HG03571 (cell line): ENCODE measurements around the gene TBC1D10A.

Experiments used
- ATAC-seq: cut with Tn5 transposase; IDR thresholded peaks from one replicate; pipeline ENCODE4 v1.9.1; 2021; ENCODE audit not compliant: unreplicated experiment

Gene TBC1D10A

DNA sequence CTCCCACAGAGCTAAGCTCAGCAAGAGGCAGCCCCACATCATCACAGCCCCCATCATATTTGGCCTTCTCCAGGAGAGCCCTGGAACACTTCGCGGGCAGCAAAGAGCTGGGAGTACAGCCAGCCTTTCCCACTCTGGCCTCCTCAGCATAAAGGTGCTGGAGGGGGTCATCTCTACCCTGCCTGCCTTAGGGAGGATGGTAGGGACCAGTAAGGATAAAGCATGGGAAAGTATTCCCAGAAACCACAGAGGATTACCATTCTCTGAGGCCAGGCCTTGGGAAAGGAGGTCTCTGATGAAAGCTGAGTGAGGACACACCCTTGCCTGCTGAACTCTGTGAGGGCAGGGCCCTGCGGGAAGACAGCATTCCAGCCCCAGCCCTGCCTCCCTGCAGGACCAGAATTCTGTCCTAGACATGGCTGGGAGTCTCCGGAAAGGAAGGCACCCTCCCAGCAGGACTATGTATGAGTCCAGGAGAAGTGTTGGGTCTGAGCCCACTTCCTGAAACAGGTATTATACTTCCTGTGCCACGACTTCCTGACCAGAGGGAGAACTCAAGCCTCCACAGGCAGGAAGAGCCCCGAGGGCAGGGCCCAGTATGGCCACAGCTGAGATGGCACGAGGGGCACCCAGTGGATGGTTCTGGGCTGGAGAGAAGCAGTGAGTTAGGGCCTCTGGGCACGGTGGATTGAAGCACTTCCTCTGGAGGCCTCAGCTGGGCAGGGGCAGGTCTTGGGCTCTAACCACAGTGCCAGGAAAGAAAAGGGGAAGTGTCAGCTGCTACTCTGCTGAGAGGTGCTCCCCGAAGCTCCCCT is 24.5 kb downstream of the TBC1D10A start:
- ATAC-seq: no peak

DNA sequence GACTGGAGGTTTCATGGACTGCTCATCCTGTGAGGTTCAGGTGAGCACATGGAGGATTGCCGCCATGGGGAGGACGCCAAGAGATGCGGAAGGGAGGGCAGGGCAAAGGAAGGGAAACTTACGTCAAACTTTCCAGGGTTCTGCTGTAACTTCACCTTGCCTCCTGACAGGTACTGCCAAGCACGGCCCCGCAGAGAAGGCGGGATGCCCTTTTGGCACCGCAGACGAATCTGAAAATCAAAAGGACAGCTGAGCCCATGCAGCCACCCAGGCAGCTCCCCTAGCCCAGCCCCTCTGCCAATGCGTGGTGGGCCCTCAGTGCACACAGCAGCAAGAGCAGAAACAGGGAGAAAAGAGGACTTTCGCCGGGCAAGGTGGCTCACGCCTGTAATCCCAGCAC is 27.4 kb downstream of the TBC1D10A start:
- ATAC-seq: no peak

DNA sequence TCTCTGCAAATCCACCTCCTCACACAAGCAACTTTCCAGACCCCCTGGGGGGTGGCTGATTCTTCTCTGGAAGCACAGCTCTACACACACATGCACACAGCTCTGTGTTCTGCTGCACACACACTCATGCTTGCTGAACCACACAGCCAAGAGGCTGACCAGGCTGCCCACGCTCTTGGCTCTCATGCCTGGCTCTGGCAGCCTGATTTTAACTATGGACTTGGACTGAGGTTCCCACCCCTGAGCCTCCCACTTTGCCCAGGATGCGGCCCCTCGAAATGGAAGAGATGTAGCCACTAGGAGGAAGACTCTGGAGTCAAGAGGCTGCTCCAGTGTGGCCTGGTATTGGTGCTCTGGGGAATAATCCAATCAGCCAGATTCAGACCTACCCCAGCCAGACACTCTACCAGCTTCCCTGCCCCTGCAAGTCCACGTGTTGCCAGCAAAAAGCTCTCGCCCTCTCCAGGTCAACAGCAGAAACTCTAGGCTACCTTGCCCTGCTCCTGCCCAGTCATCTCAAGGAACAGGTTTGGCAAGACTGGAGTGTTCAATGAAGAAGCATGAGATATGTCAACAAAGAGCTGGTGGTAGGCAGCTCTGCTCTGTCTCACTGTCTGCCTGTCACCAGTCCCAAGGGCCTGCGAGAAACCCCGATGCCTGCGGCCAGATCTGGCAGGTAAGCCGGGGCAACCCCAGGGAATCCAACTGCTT is 28.6 kb downstream of the TBC1D10A start:
- ATAC-seq: no peak

DNA sequence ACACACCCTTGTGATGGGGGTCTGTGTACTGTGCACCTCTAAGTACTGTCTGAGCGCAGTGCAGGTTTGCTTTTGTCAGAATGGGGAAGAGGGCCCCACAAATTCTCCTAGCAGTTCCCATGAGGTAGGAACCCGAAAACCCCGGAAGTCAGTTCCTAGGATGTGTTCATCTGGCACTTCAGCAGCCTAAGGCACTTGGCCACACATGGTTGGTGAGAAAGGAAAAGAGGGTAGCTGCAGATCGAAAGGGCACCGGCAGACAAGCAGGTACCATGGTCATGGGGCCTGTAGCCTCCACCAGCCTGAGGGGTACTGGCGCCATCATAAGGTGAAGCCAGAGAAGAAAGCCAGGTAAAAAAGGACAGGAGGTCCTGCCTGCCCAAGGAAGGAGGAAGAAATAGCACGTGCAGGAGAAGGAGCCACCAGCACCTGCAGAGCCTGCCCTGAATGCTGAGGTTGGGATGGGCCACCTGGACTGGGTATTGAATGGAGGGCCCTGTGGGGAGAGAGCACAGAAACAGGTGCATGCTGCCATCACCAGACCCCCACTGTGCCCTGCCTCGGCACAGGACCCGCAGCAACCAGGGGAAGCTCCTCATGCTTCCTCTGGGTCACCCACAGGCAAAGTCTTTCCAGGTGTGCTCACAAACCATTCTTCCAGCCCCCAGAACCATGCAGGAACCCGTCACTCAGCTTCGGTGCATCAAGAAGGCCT is 29.3 kb downstream of the TBC1D10A start:
- ATAC-seq: no peak

DNA sequence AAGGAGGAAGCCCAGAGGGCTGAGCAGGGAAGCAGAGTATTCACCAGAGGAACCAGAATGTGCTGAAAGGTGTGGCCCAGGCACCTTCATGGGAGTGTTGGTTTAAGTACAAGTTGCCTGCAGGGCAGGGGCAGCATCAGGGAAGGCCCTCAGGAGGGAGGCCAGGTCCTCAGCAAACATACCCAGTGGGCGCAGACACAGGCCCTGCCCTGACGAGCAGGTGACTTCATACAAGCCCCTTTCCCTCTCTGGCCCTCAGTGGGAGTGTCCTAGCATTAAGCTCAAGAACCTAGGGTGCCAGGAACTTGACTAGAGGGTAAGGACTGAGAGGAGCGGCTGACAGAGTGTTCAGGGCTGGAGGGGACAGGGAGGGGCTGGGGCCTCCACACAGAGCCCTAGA is 29.9 kb downstream of the TBC1D10A start:
- no peak for ATAC-seq

DNA sequence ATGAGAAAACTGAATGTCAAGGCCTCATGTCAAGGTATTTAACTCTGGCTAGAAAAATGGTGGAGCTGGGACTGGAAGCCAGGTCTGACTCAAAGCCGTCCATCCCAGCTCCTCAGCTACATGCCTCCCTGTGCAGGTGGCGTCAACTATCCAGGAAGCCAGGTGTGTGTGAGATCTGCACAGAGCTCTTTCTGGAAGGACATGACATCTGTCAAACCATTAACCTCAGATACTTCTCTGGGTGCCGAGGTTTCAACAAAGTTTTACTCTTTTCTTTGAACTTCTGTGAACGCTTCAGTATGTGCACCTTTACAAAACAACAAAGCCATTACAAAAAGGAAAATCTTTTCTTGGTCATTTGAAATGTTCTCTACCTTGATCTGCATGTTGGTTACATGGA is 30.4 kb downstream of the TBC1D10A start:
- ATAC-seq: no peak

DNA sequence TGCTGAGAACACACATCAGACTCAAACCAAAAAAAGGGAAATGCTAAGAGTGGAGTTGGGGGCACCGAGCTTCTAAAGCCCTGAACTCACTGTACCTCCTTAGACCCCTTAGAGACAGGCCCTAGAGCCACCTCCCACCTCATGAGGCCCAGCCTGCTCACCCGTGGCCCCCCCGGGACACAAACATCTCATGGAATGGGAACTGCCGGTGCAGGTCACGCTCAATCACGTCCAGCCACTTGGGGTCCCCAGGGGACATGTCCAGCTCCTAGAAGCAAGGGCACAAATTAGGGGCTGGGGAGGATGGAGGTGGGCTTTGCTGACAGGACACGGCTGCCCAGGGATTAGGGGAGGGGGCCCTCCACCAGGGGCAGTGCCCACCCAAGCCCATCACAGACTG is 31.2 kb downstream of the TBC1D10A start:
- no peak for ATAC-seq

DNA sequence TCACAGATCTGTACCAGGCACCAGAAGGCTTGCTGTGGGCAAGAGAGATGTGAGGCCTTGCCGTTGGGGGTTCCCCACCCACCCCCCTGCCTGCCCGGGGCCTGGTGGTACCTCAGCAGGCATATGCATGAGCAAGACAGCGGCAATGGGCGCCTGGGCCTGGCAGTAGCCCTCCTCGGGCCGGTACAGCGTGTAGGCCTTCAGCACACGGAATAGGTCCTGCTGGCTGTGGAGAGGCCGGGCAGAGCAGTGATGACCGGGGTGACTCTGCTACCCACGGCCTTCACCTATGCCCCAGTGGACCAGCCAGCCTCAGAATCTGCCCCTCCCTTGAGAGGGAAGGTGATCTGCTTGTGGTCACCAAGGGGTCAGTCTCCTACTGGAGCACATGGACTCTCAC is 31.9 kb downstream of the TBC1D10A start:
- ATAC-seq: no peak

DNA sequence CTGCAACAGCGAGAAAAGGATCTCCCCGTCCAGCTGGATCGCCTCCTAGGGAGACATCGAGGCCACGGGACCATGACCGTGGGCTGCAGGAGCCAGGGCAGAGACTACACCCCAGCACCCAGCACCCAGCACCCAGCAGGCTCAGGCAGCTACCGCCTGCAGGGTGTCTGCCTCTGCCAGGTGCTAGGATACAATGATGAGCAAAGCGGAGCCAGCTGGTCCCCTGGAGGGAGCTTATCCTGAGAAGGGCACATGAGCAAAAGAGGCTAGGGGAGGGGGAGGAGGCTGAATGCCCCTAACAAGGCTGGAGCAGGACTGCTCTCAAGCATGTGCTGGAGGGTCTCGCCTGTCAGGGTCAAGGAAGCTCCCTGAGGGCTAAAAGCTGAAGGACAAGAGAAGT is 32.7 kb downstream of the TBC1D10A start:
- no peak for ATAC-seq

DNA sequence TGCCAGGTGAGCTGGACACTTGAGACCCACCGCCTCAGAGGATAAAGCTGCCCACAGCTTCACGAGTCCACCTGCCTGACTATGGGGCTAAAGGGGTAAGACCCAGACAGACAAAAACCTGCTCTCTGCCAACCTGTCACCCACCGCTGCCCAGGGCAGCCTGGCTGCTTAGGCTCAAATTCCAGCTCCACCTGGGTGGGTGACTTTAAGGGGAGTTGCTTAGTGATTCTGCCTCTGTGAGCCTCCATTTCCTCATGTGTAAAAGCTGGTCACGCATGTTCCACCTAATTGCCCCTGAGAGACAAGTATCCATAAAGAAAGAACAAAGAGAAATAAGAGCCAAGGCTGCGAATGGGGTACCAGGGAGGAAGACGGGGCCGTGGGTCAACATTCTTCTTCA is 33.7 kb downstream of the TBC1D10A start:
- no peak for ATAC-seq

DNA sequence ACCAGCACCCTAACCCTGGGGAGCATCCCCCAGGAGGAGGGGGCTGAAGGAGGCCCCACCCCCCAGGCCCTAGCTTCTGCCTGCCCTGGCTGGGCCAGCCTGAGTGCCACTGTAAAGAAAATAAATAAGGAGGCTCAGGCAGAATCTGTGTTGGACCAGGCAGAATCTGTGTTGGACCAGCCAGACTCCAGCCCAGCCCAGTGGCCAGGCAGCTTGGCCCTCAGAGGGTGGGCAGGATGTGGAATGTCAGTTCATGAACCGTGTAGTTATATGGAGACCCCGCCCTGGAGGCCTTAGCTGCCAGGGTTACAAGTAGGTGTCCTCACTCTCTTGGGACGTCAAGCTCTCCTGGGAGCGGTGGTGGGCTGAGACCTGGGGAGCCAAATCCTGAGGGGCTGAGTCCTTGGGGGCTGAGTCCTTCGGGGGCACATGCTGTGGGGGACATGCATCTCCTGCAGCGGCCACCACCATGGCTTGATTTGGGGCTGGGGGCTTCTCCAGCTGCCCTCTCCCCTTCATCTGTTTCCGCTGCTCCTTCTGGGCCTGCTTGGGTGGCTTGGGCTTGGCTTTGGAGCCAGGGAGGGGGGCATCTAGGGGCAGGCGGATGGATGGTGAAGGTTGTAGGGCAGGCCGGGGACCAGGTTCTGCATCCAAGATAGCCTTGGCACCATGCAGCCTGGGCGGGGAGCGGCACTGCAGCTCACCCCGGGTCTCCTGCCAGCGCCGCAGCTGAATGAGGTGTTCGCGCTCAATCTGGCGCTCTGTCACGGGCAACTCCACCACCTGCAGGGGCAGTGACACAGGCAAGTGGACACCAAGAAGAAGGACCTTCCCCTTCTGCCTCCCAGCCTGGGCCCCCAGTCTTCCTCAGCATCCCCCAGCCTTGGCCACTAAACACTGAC is 34.4 kb downstream of the TBC1D10A start:
- ATAC-seq: no peak

DNA sequence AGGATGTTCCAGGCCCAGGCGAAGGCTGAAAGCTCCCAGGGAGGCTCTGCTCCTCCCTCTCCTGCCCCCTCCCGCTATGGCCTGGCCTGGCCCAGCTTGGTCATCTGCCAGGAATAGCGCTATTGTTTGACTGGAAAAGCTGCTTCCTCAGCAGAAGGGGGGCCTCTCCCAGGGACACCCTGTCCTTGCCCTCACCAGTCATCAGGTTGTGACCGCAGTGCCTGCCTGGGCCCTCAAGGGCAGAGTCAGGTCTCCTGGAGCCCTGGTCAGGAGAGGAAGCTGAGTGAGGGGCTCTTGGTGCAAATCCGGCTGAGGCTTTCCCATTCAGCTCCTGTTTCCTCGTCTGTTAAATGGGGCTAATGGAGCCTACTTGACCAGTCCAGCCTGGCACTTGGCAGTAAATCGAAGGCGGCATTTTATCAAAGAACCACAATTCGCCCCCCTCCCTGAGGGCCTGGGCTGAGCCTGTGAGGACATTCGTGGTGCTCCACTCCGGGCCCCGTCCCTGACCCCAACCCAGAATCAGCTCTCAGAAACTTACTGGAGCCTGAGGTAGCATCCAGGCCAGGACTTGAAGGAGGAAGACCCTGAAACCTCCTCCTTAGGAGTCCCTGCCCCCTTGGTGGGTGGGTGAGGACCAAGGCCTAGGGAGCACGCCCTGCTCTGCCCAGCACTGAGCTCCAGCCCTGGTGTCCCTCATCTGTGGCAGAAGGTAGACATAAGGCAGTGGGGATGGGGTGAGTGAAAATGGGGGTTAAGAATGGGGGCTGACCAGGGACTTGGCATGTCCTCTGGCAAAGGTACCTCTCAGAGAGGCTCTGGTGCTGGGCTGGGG is 35.5 kb downstream of the TBC1D10A start:
- ATAC-seq: no peak

DNA sequence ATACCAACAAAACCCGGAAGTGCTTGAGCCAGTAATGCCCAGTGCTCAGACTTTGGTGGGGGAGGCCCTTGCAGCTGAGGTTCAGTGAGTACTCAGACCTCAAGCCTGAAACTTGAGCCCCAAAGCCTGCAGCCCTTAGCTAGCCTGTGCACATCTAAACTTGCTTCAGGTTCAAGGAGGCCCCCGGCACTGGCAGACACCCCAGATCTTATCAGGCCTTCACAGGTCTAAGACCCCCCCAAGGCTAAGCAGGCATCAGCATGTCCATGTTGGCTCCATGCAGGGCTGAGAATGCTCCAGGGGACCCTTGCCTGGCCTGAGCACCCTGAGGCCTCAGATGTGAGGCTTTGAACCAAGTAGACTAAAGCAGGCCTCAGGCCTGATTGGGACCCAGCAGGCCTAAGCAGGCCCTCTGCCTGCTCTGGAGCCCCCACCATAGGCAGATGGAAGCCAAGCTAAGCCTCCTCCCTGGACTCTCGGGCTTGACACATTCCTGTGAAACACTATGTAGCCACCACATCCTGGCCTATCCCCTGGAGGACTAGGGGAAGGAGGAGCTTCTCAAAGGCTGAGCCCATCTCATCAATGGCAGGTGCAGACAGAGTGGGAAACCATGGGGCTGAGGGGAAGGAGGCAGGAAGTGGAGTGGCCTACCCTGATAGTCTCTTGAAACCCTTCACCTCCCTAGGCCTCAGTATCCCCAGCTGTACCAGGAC is 36.2 kb downstream of the TBC1D10A start:
- ATAC-seq: no peak

DNA sequence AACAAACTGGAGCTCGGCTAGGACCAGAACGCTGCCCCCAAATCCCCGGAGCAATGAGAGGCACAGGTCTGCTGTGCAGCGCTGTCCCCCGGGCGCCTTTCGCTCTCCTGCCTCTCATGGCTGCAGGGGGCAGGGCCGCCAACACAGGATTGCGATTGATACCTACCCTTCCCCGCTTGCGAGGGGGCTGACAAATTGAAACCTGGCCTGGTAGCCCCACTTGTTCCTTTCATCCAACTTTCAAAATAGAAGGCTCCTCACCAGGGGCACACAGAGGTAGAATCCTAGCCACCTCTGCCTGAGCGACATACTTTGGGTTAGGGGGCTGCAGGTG is 36.8 kb downstream of the TBC1D10A start:
- ATAC-seq: no peak

DNA sequence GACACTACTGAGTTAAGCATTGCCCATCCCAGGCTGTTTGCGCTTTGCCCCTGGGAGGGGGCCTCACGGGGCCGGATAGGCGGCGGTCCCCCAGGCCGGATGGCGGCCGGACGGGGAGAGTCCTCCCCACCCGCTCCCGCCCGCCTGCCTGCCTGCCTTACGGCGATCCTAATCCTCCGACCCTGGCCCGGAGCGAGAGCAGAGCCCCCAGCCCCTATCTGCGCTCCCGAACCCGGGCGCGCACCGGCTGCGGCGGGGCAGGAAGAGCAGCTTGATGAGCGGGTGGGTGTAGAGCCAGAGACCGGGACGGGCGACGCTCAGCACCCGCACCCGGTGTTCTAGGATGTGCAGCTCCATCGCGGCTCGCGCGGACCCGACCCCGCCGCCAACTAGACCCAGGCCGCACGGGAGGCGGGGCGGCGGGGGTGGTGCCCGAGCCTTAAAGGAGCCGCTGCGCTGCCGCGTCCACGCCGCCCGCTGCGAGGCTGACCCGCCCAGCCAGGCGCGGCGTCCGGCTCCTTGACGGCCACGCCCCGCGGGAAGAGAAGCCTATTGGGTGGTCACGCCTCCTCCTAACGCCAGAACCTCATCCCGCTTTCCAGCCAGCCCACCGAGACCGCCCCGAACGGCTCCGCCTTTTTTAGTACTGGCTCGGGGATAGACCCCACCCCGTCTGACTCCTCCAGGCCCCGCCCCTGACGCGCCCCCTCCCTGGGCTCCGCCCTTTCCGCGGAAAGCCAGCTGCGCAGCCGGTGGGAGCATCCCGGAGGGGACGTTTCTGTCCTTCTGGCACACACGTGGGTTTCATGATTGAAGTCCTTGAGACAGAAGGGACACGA is 37.4 kb downstream of the TBC1D10A start, which contains the start of gene CASTOR1:
CASTOR1 (minus strand) TSS at position 365 of the 839 bp plus-strand sequence; CDS start at position 357, 8 bp downstream.
- no peak for ATAC-seq

DNA sequence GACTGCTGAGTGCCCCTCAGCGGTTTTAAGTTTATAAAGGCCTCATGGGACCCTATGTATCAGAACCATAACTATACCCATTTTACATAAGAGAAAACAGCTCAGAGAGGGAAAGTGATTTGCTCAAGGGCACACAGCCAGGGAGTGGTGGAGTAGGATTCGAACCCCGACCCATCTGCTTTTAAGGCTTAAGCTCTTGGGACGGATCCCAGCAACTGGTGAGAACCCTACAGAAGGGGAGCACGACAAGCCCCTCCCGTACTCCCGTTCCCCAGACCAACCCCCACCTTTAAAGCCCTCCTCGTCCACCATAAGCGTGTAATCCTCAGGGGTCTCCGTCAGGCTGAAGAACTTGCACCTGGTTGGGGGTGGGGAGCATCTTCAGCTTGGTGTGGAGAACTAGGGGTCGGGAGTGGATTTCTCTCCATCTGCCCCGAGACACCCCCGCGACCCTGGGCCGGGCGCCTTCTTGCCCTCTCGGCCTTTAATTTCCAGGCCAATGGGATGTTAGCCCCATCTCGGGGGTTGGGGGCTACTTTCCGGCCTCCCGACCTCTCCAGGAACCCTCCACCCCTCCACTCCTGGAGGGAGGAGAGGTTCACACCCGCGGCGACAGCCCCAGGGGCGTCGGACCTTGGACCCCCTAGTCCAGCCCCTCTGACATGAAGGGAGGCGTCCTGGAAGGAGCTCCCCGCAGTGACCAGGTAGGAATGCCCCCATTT is 38.2 kb downstream of the TBC1D10A start:
- ATAC-seq: no peak

DNA sequence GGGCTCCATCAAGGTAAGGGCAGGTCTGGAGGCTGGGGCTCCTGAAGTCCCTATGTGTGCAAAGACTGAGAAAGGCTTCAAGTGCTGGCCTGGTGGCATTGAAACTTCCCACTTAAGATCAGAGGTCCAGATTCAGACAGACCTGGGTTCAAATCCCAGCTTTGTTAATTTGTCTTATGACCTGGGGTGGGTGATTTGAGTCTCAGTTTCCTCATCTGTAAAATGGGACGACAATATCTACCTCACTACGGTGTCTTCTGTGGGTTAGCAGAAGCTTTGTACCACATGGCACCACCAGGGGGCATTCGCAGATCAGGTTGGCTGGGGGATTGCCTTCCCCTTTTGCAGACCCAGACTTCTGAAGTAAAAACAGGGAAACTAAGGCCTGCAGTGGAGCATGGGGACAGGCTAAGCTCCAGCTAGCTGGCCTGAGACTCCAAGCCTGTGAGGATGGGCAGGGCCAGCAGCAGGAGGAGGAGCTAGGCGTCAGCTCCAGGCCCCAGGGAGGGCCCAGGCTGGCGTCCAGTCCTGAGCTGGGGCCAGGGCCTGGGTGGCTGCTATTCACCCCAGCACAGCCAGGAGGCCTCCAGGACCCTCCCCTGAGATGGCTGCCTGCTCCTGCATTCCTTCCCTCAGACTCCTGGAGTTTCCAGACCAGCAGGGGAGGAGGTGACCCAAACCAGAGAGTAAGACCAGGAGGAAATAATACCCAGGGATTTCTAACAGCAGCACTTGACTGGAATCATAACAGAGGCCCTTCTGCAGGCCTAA is 38.9 kb downstream of the TBC1D10A start:
- no peak for ATAC-seq
